Measurements from ENCODE around the gene SLC41A1.
A peak's percentile ranks its signal among the peaks of the same experiment; 100 is the strongest.

The SLC41A1 gene

GRCh38 chr1:205817988-205818387 is 5.0 kb upstream of the SLC41A1 start:
- DNase-seq, result no peak

- DNase-seq, result no peak
These were observed 4.4 kb upstream of the SLC41A1 start for GRCh38 chr1:205817364-205817763.

GRCh38 chr1:205813755-205814058 is 709 bp upstream of the SLC41A1 start:
- no peak for DNase-seq

GRCh38 chr1:205812271-205812877 is 624 bp downstream of the SLC41A1 start:
- DNase-seq, result no peak

GRCh38 chr1:205811660-205812059 is 1.3 kb downstream of the SLC41A1 start:
- no peak for DNase-seq

- DNase-seq, result no peak
These were observed 2.4 kb downstream of the SLC41A1 start for GRCh38 chr1:205810448-205811157.

- no peak for DNase-seq
These were observed 3.1 kb downstream of the SLC41A1 start for GRCh38 chr1:205809942-205810345.

- no peak for DNase-seq
These were observed 3.5 kb downstream of the SLC41A1 start for GRCh38 chr1:205809469-205809868.

GRCh38 chr1:205805082-205805711 is 7.8 kb downstream of the SLC41A1 start:
- DNase-seq, result no peak

GRCh38 chr1:205804605-205805004 is 8.4 kb downstream of the SLC41A1 start:
- DNase-seq, result no peak

- DNase-seq, result no peak
These were observed 9.0 kb downstream of the SLC41A1 start for GRCh38 chr1:205803986-205804385.

GRCh38 chr1:205802060-205802459 is 10.9 kb downstream of the SLC41A1 start:
- DNase-seq, result no peak

- no peak for DNase-seq
These were observed 11.9 kb downstream of the SLC41A1 start for GRCh38 chr1:205800981-205801703.

- DNase-seq, result no peak
These were observed 12.6 kb downstream of the SLC41A1 start for GRCh38 chr1:205800427-205800826.

- DNase-seq, result no peak
These were observed 14.4 kb downstream of the SLC41A1 start for GRCh38 chr1:205798577-205798976.

- no peak for DNase-seq
These were observed 15.8 kb downstream of the SLC41A1 start for GRCh38 chr1:205797168-205797567.

- no peak for DNase-seq
These were observed 18.8 kb downstream of the SLC41A1 start for GRCh38 chr1:205794011-205794730.

- DNase-seq, result no peak
These were observed 19.9 kb downstream of the SLC41A1 start for GRCh38 chr1:205792961-205793673.

GRCh38 chr1:205792481-205792881 is 20.5 kb downstream of the SLC41A1 start:
- no peak for DNase-seq

GRCh38 chr1:205791568-205792180 is 21.3 kb downstream of the SLC41A1 start:
- peak; percentile 21 to 69 for DNase-seq

- DNase-seq, result no peak
These were observed 25.6 kb downstream of the SLC41A1 start for GRCh38 chr1:205787287-205787916.
